NCI-H69 (cell line): ENCODE data around the gene GIPC3.

Experiments
- DNase-seq: peaks from one replicate; lab custom pipeline; 2025; lab: John Stamatoyannopoulos, UW

GIPC3 gene

GRCh38 chr19:3638208-3639193, 53.2 kb downstream of the GIPC3 start:
- DNase-seq, result no peak

- no peak for DNase-seq
Observed at GRCh38 chr19:3639479-3639878, 54.2 kb downstream of the GIPC3 start.

GRCh38 chr19:3641515-3642269, 56.4 kb downstream of the GIPC3 start:
- no peak for DNase-seq

- no peak for DNase-seq
Observed at GRCh38 chr19:3642296-3642695, 57.0 kb downstream of the GIPC3 start.
